Measurements from ENCODE around the gene BLMH.

BLMH gene

GRCh38 chr17:30291543-30292285 lies at the start of gene BLMH:
Gene BLMH, minus strand, starts transcription at chr17:30291944. Its CDS starts 125 bp downstream, at chr17:30291819.
- peak; percentile 85 for DNase-seq (ENCODE audit: low read depth)

- DNase-seq (ENCODE audit: low read depth): peak; percentile 28
Measured at GRCh38 chr17:30340801-30341356, 49.1 kb upstream of the BLMH start.

- no peak for DNase-seq (ENCODE audit: low read depth)
Measured at GRCh38 chr17:30339086-30339485, 47.3 kb upstream of the BLMH start.

GRCh38 chr17:30337393-30337999 lies 45.8 kb upstream of the BLMH start:
- peak; percentile 55 for DNase-seq (ENCODE audit: low read depth)

- peak; percentile 67 for DNase-seq (ENCODE audit: low read depth)
Measured at GRCh38 chr17:30336369-30337171, 44.8 kb upstream of the BLMH start.

GRCh38 chr17:30334421-30334820 lies 42.7 kb upstream of the BLMH start:
- peak; percentile 19 for DNase-seq (ENCODE audit: low read depth)

- no peak for DNase-seq (ENCODE audit: low read depth)
Measured at GRCh38 chr17:30333503-30334360, 42.0 kb upstream of the BLMH start, which contains the start of gene TMIGD1. Gene TMIGD1, minus strand, starts transcription at chr17:30334057. Its CDS starts 1,924 bp downstream, at chr17:30332133.

- peak; percentile 89 for DNase-seq (ENCODE audit: low read depth)
Measured at GRCh38 chr17:30332057-30332542, 40.4 kb upstream of the BLMH start.

GRCh38 chr17:30326809-30327208 lies 35.1 kb upstream of the BLMH start:
- no peak for DNase-seq (ENCODE audit: low read depth)

GRCh38 chr17:30324723-30325122 lies 33.0 kb upstream of the BLMH start:
- no peak for DNase-seq (ENCODE audit: low read depth)

- DNase-seq (ENCODE audit: low read depth): peak; percentile 74
Measured at GRCh38 chr17:30323895-30324319, 32.2 kb upstream of the BLMH start.

- peak; percentile 16 for DNase-seq (ENCODE audit: low read depth)
Measured at GRCh38 chr17:30323262-30323894, 31.6 kb upstream of the BLMH start.

GRCh38 chr17:30321314-30321713 lies 29.6 kb upstream of the BLMH start:
- DNase-seq (ENCODE audit: low read depth): no peak

- no peak for DNase-seq (ENCODE audit: low read depth)
Measured at GRCh38 chr17:30318155-30318554, 26.4 kb upstream of the BLMH start.

- DNase-seq (ENCODE audit: low read depth): no peak
Measured at GRCh38 chr17:30316736-30317135, 25.0 kb upstream of the BLMH start.

GRCh38 chr17:30315106-30315505 lies 23.4 kb upstream of the BLMH start:
- DNase-seq (ENCODE audit: low read depth): no peak

- DNase-seq (ENCODE audit: low read depth): no peak
Measured at GRCh38 chr17:30314474-30314873, 22.7 kb upstream of the BLMH start.

GRCh38 chr17:30312226-30312625 lies 20.5 kb upstream of the BLMH start:
- DNase-seq (ENCODE audit: low read depth): no peak

GRCh38 chr17:30310562-30310961 lies 18.8 kb upstream of the BLMH start:
- no peak for DNase-seq (ENCODE audit: low read depth)

GRCh38 chr17:30309591-30309990 lies 17.8 kb upstream of the BLMH start:
- DNase-seq (ENCODE audit: low read depth): peak; percentile 65

GRCh38 chr17:30308406-30308805 lies 16.7 kb upstream of the BLMH start:
- peak; percentile 46 for DNase-seq (ENCODE audit: low read depth)

All from EH (cell line).